Uterus (tissue), 4 donors: ENCODE measurements around the gene MXD1. TPM values are rescaled to one million over a fixed set of nuclear protein-coding genes. Genes with fewer than 3 reads are reported as not detected.

Experiments
- DNase-seq, 2 donors: peaks; one replicate each; pipeline ENCODE4 v3.0.0-alpha.2; 2019 to 2020
- H3K27ac ChIP-seq, 2 donors: fragments of 200-600 bp; sonication (generic); 1 replicate in 1 of 2; 2 replicates in 1 of 2; pipeline ENCODE4 v1.5.1; 2016 to 2018
- H3K27me3 ChIP-seq, 2 donors: fragments of 200-600 bp; sonication (generic); one replicate each; pipeline ENCODE4 v1.5.1; 2018 to 2019; ENCODE audit warnings: control low read depth in 1 of 2
- H3K36me3 ChIP-seq, 2 donors: fragments of 200-600 bp; sonication (generic); one replicate each; pipeline ENCODE4 v1.5.1; 2019; ENCODE audit warnings: control low read depth in 1 of 2
- H3K4me1 ChIP-seq, 2 donors: fragments of 200-600 bp; sonication (generic); one replicate each; pipeline ENCODE4 v1.5.1; 2018 to 2019; ENCODE audit warnings: control low read depth in 1 of 2
- H3K4me3 ChIP-seq, 2 donors: fragments of 200-600 bp; sonication (generic); 1 replicate in 1 of 2; 2 replicates in 1 of 2; pipeline ENCODE4 v1.5.1; 2018 to 2019; ENCODE audit warnings: mild to moderate bottlenecking in 1 of 2
- H3K9me3 ChIP-seq, 2 donors: fragments of 200-600 bp; sonication (generic); one replicate each; pipeline ENCODE4 v1.5.1; 2019; ENCODE audit warnings: control low read depth in 1 of 2
- CTCF ChIP-seq, 4 experiments: fragments of 200-600 bp in 2 of 4; fragments of 450-650 bp in 2 of 4; sonication (generic) in 2 of 4; IDR thresholded peaks; one replicate each; pipeline ENCODE4 v1.5.1; 2016 to 2019; ENCODE audit warnings: antibody characterized with exemption in 4 of 4, mild to moderate bottlenecking in 2 of 4, moderate library complexity in 1 of 4
- POLR2A ChIP-seq, 2 donors: fragments of 450-650 bp; IDR thresholded peaks; one replicate each; pipeline ENCODE4 v1.6.1; 2016; ENCODE audit warnings: antibody characterized with exemption in 2 of 2, mild to moderate bottlenecking in 1 of 2, moderate library complexity in 1 of 2
- intact Hi-C: fragments of 100-400 bp; cut with DNase I; formaldehyde crosslinking; loops from one replicate; pipeline ENCODE4 v1.15.1; 2023; ENCODE audit warnings: low total_unique reads
- total RNA-seq, 4 donors: library from RNA; depleted of rRNA in 3 of 4; stranded (reverse); fragments of >200 nt in 3 of 4; gene quantifications; one replicate each; pipeline versions ENCODE4 v1.1.0 to v1.2.4, GENCODE V29; 2014 to 2023
- donor health status: DM: yes; HTN: yes; CAD: no.

MXD1 gene
- total RNA-seq, 4 donors from 2014 or later = 6.5 to 11.3 (median 8.0) TPM

GRCh38 chr2:69966496-69966895 lies 51.6 kb downstream of the MXD1 start:
- no peaks in the 10 kb centered on the region for H3K9me3 ChIP-seq
- H3K27ac ChIP-seq = no peak overlapping the region
- no peak overlapping the region for H3K4me3 ChIP-seq
- no peaks in the 10 kb centered on the region for H3K27me3 ChIP-seq
- no peak for DNase-seq
- H3K36me3 ChIP-seq = no peaks in the 10 kb centered on the region
- no peaks in the 10 kb centered on the region for H3K4me1 ChIP-seq
- intact Hi-C loops = no loop called here
- TF ChIP-seq CTCF (IDR thresholded peaks at IDR 0.05) = no peak
- TF ChIP-seq POLR2A (IDR thresholded peaks at IDR 0.05) = no peak

GRCh38 chr2:69968609-69969008 lies 53.7 kb downstream of the MXD1 start:
- Histone ChIP-seq H3K27me3 (no peaks in the 10 kb centered on the region), H3K36me3 (no peaks in the 10 kb centered on the region), H3K9me3 (no peaks in the 10 kb centered on the region), H3K4me1 (no peaks in the 10 kb centered on the region), H3K27ac (no peak overlapping the region), H3K4me3 (no peak overlapping the region)
- TF ChIP-seq POLR2A (IDR thresholded peaks at IDR 0.05) = no peak
- no peak for TF ChIP-seq CTCF (IDR thresholded peaks at IDR 0.05)
- DNase-seq = no peak
- intact Hi-C loops = no loop called here

GRCh38 chr2:69969126-69969983 lies 54.4 kb downstream of the MXD1 start:
- no peak overlapping the region for H3K27ac ChIP-seq
- no peaks in the 10 kb centered on the region for H3K4me1 ChIP-seq
- no peak for TF ChIP-seq CTCF (IDR thresholded peaks at IDR 0.05)
- TF ChIP-seq POLR2A (IDR thresholded peaks at IDR 0.05) = no peak
- no peak overlapping the region for H3K4me3 ChIP-seq
- no peak for DNase-seq
- H3K36me3 ChIP-seq = no peaks in the 10 kb centered on the region
- intact Hi-C loops = no loop called here
- no peaks in the 10 kb centered on the region for H3K27me3 ChIP-seq
- no peaks in the 10 kb centered on the region for H3K9me3 ChIP-seq

- no peaks in the 10 kb centered on the region for H3K4me1 ChIP-seq
- intact Hi-C loops = no loop called here
- DNase-seq = no peak
- H3K4me3 ChIP-seq = no peak overlapping the region
- H3K27me3 ChIP-seq = no peaks in the 10 kb centered on the region
- H3K9me3 ChIP-seq = no peaks in the 10 kb centered on the region
- H3K27ac ChIP-seq = no peak overlapping the region
- TF ChIP-seq POLR2A (IDR thresholded peaks at IDR 0.05) (no peak), CTCF (IDR thresholded peaks at IDR 0.05) (no peak)
- H3K36me3 ChIP-seq = no peaks in the 10 kb centered on the region
These were observed 55.1 kb downstream of the MXD1 start for GRCh38 chr2:69969991-69970390.

GRCh38 chr2:69972822-69973221 lies 57.9 kb downstream of the MXD1 start:
- no peaks in the 10 kb centered on the region for H3K9me3 ChIP-seq
- no peaks in the 10 kb centered on the region for H3K27me3 ChIP-seq
- no peaks in the 10 kb centered on the region for H3K4me1 ChIP-seq
- H3K27ac ChIP-seq = no peak overlapping the region
- TF ChIP-seq POLR2A (IDR thresholded peaks at IDR 0.05) (no peak), CTCF (IDR thresholded peaks at IDR 0.05) (no peak)
- no peaks in the 10 kb centered on the region for H3K36me3 ChIP-seq
- DNase-seq = no peak
- intact Hi-C loops = no loop called here
- no peak overlapping the region for H3K4me3 ChIP-seq
